ENCODE data around the gene ADGRV1.
"Not testable (repeated sequence)": the region's sequence is repeated elsewhere in the genome, so short reads cannot be mapped to it uniquely, and the experiment has no call there.

DNA sequence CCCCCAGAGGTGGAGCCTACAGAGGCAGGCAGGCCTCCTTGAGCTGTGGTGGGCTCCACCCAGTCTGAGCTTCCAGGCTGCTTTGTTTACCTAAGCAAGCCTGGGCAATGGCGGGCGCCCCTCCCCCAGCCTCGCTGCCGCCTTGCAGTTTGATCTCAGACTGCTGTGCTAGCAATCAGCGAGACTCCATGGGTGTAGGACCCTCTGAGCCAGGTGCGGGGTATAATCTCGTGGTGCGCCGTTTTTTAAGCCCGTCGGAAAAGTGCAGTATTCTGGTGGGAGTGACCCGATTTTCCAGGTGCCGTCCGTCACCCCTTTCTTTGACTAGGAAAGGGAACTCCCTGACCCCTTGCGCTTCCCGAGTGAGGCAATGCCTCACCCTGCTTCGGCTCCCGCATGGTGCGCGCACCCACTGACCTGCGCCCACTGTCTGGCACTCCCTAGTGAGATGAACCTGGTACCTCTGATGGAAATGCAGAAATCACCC is 109.5 kb downstream of the ADGRV1 start:
- TF ChIP-seq CTCF, POLR2A (IDR thresholded peaks at IDR 0.05): not testable (repeated sequence)

Measured in thyroid gland (tissue), 4 donors.